HPDE6-E6E7 (cell line): Measurements from ENCODE around the gene IL36G.
"Not testable (repeated sequence)": the region's sequence is repeated elsewhere in the genome, so short reads cannot be mapped to it uniquely, and the experiment has no call there.

Experiments
- DNase-seq: peaks from one replicate; pipeline ENCODE4 v3.0.0; 2011; ENCODE audit warnings: missing footprints; ENCODE audit errors: extremely low spot score

The IL36G gene

GRCh38 chr2:112977559-112978056 is at the start of gene IL36G:
Gene IL36G, plus strand, starts transcription at chr2:112978006. Its CDS starts 633 bp downstream, at chr2:112978639.
- no peak for DNase-seq

GRCh38 chr2:112933261-112933660 is 44.5 kb upstream of the IL36G start:
- DNase-seq = no peak

GRCh38 chr2:112934117-112934516 is 43.7 kb upstream of the IL36G start:
- DNase-seq = not testable (repeated sequence)

DNA sequence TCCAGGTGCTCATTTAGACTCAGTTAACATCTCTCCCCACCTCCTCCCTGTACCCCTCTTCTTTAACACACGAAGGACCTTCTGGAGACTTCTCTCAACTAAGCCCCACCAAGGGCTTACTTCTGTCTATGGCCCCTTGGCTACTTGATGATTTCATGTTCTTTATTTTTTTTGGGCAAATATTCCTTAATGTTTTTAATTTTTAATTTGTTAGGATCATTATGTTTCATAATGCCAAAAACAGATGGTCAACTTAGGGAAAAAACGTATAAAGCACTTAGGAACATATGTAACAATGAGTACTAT is 40.9 kb upstream of the IL36G start:
- no peak for DNase-seq

DNA sequence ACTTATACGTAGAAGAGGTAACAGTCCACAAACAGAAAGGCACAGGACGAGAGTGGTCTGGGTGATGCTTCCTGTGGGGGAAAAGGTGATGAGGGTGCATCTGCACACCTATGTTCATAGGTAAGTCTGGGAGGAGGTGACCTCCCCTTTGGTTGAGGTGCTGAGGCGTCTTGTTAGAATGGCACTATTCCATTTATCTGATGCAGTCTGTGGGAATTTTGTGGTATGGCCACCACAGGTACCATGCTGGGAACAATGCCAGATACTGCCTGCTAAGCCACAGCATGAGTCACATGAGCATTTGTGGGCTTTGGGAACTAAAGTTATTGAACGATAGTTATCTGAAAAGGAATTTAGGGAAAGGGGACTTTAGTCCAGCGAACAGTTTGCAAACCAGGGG is 38.9 kb upstream of the IL36G start:
- no peak for DNase-seq

DNA sequence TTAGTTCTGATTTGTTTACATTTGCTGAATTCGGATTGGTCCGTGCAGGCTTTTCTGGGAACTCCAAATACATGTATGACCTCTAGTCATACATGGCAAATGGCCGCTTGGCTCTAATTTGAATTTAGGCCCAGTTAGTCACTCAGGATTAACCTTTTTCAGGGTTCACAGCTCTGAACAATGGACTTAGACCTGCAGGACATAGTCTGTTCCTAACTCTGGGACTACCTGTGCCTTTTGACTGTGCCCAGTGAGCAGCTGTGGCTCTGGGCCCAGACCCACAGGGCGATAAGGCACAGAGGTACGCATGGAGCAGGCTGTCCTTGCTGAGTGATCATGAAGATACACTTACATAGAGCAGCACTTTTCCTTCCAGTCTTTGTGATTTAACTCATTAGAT is 38.4 kb upstream of the IL36G start:
- DNase-seq = no peak

DNA sequence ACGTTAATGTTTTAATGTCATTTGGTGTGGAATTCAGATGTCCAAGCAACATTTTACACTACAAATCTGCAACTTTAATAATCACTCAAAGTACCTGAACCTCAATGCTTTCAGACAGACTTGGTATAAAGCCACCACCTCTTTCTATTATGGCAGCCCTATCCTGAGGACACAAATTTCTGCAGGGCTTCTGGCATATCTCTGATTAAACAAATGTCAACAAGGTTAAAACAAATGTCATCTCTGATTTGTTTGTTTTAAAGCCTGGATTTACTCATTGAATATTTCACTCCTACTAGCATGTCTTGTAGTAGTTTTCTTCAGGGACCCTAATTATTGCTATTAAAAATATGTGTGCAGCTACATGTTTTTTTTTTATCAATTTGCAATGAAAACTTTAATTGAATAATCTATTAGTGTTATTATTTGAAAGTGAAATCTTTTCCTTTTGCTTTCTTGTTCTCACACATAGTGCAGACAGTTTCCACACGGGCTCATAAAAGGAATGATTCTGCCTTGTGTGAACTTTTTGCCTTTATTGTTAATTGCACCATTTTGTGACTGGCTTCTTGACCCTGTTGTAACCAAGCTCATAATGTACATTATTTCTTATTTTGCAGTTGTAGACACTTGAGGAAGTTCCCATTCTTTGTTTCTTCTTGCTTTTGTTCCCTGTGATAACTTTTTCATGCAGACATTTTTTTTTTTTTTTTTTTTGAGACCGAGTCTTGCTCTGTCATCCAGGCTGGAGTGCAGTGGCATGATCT is 36.8 kb upstream of the IL36G start:
- no peak for DNase-seq

- DNase-seq = peak; percentile 82
Measured at GRCh38 chr2:112941753-112942653, 35.8 kb upstream of the IL36G start.

DNA sequence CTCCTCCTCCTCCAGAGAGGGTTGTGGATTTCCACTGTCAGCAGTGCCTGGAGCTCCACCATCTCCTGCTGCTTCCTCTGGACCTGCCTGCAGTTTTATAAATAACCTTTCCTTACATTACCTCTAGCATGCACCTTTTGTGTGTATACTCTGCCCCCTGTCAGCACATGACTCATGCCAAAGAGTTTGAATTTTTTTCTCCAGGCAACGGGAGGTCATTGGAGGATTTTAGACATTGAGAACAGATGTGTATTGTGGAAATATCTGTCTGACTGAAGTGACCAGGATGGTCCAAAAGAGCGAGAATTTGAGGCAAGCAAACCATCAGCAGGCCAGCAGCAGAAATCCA is 35.2 kb upstream of the IL36G start:
- DNase-seq = peak; percentile 40

DNA sequence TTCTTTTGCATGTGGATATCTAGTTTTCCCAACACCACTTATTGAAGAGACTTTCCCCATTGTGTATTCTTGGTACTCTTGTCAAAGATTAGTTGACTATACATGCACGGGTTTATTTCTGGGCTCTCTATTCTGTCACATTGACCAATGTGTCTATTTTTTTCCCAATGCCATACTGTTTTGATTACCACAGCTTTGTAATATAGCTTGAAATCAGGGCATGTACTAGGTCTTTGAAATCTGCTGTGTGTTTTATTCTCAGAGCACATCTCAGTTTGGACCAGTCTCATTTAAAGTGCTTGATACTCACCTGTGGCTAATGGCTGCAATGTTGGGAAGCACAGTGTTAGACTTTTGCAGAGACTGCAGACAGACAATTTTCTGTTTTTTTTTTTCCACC is 32.8 kb upstream of the IL36G start:
- no peak for DNase-seq

DNA sequence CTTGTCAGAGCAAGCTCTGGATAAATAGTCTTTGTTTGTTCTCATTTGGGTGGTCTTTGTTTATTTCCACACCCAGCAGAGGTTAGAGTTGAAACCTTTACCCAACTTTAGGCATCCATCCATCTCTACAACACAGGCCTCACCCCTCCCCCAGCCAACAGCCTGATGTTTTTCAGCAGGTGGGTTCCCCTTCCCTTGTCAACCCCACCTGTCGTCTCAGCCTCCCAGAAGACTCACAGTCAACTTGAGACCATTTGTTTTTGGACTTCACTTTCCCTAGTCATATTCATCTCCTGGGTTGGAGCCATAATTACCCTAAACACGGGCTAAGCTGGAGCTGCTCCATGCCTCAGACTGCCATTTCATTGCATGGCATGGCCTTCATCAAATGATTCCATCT is 31.7 kb upstream of the IL36G start:
- DNase-seq = no peak

- no peak for DNase-seq
Measured at GRCh38 chr2:112947374-112947773, 30.4 kb upstream of the IL36G start.

GRCh38 chr2:112949456-112949855 is 28.4 kb upstream of the IL36G start:
- no peak for DNase-seq

GRCh38 chr2:112954364-112954763 is 23.4 kb upstream of the IL36G start:
- DNase-seq = no peak

DNA sequence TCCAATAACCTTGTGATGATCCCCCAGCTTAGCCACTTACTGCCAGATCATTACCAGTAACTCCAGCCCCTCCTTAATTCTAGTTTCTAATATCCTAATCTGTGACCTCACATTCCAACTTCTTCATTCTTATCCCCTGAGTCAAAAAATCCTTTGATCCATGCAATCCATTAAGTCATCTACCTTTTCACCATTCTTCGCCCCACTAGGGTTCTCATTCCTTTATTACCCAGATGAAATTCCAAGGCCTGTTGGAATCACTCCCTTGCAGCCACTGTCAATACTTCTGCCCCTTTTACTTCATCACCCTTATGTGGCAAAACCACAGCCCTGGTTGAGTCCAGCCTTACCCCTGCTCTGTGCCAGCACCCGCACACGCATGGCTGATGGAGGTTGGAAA is 20.3 kb upstream of the IL36G start:
- DNase-seq = no peak

- no peak for DNase-seq
Measured at GRCh38 chr2:112958428-112959108, 19.2 kb upstream of the IL36G start.

GRCh38 chr2:112959109-112959812 is 18.5 kb upstream of the IL36G start:
- no peak for DNase-seq

DNA sequence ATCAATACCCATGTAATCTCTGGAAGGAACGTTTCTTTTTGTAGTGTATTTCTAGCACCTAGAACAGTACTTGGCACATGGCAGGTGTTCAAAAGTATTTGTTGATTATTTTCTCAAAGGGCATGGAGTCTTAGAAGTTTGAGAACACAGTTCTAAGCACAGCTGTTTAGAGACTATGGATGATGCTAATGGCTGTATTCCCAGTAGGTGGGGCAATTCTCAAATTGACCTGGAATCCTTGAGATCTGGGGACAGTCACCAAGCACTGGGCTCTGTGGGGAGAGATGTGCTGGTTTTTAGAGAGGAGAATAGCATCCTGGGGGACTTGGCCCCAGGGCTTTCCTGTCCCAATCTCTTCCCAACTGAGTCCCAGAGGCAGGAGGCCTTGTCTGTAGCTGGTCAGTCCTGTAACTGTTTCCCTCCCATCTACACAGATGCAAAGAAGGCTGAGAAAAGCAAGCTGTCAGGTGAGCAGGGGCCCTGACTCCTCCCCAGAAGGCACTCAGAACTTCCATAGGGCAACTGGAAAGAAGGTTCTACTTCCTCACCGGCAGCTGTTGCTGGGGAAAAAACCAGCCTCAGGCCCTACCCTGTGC is 17.5 kb upstream of the IL36G start:
- no peak for DNase-seq

GRCh38 chr2:112962308-112963175 is 15.3 kb upstream of the IL36G start:
- no peak for DNase-seq

- DNase-seq = no peak
Measured at GRCh38 chr2:112967023-112967422, 10.8 kb upstream of the IL36G start.
